IPS-NIHi11 (cell line): Measurements from ENCODE around the gene SLC5A1.
A peak's percentile ranks its signal among the peaks of the same experiment; 100 is the strongest.
"Not testable (repeated sequence)": the region's sequence is repeated elsewhere in the genome, so short reads cannot be mapped to it uniquely, and the experiment has no call there.

ENCODE experiments used
- DNase-seq: peaks from one replicate; pipeline ENCODE4 v3.0.0; 2012; ENCODE audit warnings: mixed read lengths, low spot score

The SLC5A1 gene

GRCh38 chr22:32088084-32088483 is 45.0 kb downstream of the SLC5A1 start:
- DNase-seq: no peak

DNA sequence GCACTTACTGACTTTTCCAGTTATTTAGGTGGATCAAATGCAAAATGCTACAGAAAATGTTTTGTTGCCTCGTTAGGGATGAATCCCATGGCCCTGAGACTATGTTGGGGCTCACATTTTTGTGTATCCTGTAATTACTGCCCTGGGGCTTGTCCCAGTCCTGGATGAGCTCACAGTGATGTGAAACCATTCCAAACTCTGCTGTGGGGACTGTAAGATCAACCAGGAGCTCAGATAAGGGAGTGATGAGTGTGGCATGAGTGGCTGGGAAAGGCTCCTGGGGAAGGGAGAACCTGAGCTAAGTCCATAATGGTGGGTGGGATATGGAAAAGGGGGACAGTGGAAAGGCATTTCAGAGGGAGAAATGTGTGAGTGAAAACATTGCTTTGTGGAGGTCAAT is 54.0 kb downstream of the SLC5A1 start:
- DNase-seq: no peak

- DNase-seq: no peak
These were observed 54.9 kb downstream of the SLC5A1 start for GRCh38 chr22:32097881-32098499.

DNA sequence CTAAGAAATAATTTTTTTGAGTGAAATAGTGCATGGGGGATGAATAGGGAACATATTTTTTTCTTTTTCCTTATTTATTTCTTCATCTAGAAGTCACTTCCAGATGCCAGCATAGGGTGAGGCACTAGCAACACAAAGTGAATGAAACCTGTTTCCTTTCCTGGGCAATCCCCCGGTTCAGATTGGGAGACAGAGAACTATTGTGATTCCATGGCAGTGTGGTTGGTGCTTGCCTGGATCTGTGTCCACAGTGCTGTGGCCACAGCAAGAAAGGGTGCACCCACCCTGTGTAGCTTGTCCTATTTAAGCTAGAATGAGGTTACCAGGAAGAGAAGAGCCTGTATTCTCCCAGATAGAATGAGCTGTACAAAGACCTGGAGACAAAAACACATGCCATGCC is 57.6 kb downstream of the SLC5A1 start:
- no peak for DNase-seq

DNA sequence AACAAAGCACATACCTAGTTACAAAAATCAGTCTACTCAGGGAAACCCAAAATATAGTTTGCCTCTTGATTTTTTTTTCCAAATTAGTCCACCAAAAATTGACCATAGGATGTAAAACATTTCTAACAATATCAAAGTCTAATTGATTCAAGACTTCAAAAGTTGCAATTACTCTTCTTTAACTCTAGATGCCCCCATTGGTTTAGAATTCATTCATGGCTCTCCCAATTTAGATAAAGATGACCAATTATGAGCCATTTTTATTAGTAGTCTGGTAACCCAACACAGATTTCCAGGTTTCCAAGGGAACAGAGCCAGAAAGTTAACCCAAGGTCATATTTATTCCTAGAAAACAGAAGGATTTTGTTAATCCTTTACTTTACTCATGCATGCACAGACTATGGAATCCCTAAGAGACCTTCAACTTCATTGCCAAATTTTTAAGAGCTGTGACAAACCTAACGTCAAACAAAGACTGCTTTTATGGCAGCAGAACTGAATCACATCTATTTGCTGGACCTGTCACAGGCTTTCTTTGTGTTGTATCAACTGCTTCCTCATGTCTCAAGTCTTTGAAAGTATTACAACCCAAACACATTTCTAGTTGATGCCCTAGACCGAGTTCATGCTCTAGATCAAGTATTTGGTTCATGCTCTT is 60.7 kb downstream of the SLC5A1 start:
- no peak for DNase-seq

DNA sequence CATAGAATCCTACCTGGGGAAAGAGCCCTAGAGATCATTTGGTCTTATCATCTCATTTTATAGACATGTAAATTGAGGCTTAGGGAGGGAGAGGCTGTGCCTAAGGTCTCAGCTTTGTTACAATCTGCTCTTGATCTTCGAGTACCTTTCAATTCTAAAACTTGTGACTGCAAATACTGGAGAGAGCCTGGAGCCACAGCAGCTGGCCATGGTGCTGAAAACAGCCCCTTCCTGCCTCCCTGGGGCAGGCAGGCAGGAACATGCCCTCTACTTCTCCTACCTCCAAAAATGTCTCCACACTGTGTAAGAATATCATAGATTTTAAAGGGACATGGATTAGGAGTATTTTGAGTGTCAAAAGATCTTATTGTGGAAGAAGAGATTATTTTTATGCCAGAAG is 63.9 kb downstream of the SLC5A1 start:
- DNase-seq: peak; percentile 80

DNA sequence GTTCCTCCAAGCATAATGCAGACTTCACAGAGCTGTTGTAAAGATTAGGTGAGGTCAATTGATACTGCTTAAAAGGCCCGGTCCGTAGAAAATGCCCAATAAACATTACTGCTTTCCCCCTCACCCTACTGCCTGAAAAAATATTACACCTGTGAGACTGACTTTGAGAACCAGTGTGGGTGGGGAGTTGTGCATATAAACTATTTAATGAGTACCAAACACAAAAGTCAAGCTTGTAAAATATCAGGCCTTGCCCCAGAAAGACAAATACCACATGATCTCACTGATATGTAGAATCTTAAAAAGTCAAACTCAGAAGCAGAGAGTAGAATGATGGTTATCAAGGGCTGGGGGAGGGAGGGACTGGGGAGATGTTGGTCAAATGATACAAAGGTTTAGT is 69.3 kb downstream of the SLC5A1 start:
- DNase-seq: no peak

DNA sequence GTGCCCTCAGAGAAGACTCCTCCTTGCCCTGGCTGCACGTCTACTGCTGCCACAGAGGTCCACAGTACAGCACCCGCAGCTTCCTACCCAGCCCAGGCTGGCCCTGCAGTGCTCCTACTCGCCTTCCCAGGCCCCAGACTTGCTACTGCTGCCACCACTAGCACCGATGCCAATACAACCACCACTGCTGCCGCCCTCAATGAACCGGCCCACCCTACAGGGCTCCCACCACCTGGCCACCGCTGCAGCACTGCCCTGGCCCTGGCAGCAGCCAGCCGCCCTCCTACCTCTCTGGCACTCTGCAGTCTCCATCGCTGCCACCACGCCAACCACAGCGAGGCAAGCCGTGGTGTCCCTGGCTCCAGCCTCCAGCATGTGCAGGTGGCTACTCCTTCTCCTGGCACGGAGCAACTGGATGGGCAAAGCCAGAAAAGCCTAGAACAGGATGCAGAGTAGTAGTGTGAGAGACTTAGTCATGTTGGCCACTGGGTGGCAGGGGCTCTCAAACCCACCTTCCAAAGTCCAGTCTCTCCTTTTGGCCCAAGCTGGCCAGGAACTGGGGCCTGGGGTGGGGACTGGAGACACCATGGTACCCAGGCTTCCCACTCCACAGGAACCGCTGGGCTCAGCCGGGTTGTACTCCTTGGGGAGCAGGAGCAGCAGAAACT is 76.6 kb downstream of the SLC5A1 start:
- no peak for DNase-seq

DNA sequence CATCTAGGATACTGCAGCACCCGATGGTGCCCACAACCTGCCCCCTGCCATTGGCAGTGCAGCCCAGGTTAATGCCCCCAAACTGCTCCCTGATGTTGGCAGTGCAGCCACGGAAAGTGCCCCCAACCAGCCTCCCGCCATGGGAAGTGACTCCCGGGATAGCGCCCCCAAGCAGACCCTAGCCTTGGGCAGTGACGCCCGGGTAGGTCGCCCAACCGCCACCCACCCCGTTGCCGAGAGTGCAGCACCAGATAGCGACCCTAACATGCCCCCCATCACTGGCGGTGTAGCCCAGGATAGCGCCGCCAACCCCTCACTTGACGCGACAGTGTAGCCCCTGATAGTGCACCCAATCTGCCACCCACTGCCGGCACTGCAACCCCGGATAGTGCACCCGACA is 77.5 kb downstream of the SLC5A1 start:
- no peak for DNase-seq

DNA sequence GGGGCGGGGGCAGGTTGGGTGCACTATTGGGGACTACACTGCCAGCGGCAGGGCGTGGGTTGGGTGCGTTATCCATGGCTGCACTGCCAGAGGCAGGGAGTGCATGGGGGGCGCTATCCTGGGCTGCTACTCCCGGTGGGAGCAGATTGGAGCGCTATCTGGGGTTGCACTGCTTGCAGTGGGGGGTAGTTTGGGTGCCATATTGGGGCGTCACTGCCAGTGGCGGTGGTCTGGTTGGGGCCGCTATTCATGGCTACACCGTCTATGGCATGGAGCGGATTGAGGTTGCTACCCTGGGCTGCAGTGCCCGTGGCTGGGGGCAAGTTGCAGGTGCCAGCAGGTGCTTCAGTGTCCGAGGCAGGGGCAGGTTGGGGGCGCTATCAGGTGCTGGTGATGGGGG is 79.8 kb downstream of the SLC5A1 start:
- no peak for DNase-seq

GRCh38 chr22:32123657-32124056 is 80.6 kb downstream of the SLC5A1 start:
- DNase-seq: peak; percentile 39

GRCh38 chr22:32127904-32128303 is 84.8 kb downstream of the SLC5A1 start:
- peak; percentile 76 for DNase-seq

DNA sequence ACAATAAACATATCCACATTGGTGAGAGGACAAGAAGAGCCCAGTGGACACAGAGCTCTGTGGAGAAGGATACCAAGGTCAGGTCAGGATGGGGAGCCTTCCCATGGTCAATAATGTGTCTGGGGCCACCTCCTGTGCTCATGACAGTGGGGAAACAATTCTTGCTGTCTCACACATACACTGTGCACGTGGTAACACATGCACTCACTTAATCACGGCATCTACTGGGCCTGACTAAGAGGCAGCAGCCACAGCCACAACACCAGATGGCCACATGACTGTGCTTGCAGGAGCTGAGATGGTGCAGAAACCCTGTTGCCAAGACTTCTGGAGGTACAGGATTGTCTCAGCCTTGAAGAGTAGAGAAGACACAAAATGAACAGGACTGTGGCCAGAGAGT is 87.4 kb downstream of the SLC5A1 start:
- no peak for DNase-seq

- no peak for DNase-seq
These were observed 89.1 kb downstream of the SLC5A1 start for GRCh38 chr22:32132126-32132525.

DNA sequence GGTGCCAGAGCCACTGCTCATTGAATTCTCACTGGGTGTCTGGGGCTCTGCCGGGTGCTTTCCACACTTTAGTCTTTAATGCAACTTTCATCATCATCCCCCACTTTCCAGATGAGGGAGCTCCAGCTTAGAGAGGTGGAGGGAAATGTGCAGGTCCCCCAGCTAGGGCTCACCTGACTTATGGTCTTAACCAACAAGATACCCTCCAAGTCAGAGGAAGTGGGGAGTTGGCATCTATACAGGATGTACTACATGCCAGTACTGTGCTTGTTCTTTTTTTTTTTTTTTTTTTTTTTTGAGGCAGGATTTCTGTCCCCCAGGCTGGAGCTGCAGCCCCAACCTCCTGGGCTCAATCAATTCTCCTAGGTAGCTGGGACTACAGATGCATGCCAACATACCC is 89.7 kb downstream of the SLC5A1 start:
- no peak for DNase-seq

- DNase-seq: not testable (repeated sequence)
These were observed 91.7 kb downstream of the SLC5A1 start for GRCh38 chr22:32134796-32135195.

GRCh38 chr22:32135958-32136357 is 92.9 kb downstream of the SLC5A1 start:
- not testable (repeated sequence) for DNase-seq

DNA sequence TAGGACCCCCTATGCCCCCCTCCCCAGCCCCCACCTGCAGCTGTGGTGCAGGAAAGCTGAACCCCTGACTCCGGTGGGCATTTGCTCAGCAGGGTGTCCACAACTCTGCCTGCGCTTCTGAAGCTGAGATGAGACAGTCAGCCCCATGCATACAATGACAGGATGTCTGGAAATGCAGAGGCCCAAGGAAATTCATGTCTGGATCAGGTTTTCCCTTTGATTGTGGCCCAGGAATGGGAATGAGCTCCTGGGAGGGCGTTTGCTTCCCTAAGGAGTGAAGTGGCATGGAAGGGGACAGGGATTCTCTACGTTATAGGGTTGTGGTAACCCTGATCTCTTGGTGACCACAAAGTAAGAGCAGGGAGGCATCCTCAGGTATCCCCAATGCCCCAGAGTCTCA is 93.8 kb downstream of the SLC5A1 start:
- not testable (repeated sequence) for DNase-seq

DNA sequence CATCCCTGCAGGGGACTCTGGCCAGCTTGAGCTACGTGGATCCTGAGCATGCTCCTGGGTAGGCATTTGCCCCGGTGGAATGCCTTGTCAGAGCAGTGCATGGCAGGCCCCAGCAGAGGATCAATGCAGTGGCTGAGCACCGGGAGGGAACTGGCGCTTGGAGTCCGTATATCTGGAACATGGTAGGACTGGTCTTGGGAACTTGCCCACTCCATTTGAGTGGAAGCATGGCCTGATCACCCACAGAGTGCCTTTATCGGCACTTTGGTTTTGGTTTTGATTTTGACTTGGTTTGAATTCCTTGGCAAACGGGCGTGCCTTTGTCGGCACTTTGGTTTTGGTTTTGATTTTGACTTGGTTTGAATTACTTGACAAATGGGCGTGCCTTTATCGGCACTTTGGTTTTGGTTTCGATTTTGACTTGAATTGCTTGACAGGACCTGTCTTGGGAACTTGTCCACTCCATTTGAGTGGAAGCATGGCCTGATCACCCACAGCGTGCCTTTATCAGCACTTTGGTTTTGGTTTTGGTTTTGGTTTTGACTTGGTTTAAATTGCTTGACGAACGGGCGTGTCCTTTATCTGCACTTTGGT is 94.8 kb downstream of the SLC5A1 start:
- DNase-seq: not testable (repeated sequence)

- DNase-seq: not testable (repeated sequence)
These were observed 95.5 kb downstream of the SLC5A1 start for GRCh38 chr22:32138576-32138975.

DNA sequence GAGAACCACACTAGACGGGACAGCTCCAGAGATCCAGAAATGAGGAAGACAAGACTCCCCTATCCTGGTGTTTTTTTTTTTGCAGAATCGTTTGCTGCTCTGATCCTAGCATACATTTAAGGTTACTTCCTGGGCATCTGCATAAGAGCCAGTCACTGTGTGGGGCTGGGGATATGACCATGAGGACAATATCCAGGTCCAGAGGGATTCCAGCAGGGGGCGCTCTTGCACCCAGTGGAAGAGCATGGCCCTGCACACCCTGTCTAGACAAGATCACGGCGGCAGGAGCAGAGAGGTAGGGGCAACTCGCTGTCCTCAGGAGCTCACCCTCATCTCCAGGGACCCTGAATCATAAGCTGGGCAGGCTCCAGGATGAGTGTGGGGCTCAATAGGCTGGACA is 97.6 kb downstream of the SLC5A1 start:
- DNase-seq: not testable (repeated sequence)

GRCh38 chr22:32142600-32142999 is 99.5 kb downstream of the SLC5A1 start:
- no peak for DNase-seq
